Transverse colon (tissue), 4 donors: Measurements from ENCODE around the gene VCX2. TPM values are rescaled to one million over a fixed set of nuclear protein-coding genes. Genes with fewer than 3 reads are reported as not detected.
"Not testable (repeated sequence)": the region's sequence is repeated elsewhere in the genome, so short reads cannot be mapped to it uniquely, and the experiment has no call there.

Source experiments
- DNase-seq: peaks from one replicate; pipeline ENCODE4 v3.0.0-alpha.2; 2019
- H3K27ac ChIP-seq, 4 donors: fragments of 200-600 bp; sonication (generic); 2 replicates each; pipeline ENCODE4 v1.5.1; 2016 to 2018; ENCODE audit warnings: inconsistent platforms in 4 of 4
- H3K27me3 ChIP-seq: fragments of 200-600 bp; sonication (generic); 2 replicates; pipeline ENCODE4 v1.5.1; 2017; ENCODE audit warnings: inconsistent platforms
- H3K36me3 ChIP-seq, 4 donors: fragments of 200-600 bp; sonication (generic); 2 replicates each; pipeline ENCODE4 v1.5.1; 2017 to 2019; ENCODE audit warnings: inconsistent platforms in 4 of 4
- H3K4me1 ChIP-seq, 4 donors: fragments of 200-600 bp; sonication (generic); 2 replicates each; pipeline ENCODE4 v1.5.1; 2017 to 2020; ENCODE audit warnings: inconsistent platforms in 4 of 4
- H3K4me3 ChIP-seq, 4 donors: fragments of 200-600 bp; sonication (generic); 1 replicate in 1 of 4; 2 replicates in 3 of 4; pipeline versions ENCODE4 v1.5.1 to v1.6.1; 2017 to 2019; ENCODE audit warnings: inconsistent platforms in 4 of 4
- H3K9me3 ChIP-seq, 2 donors: fragments of 200-600 bp; sonication (generic); 2 replicates each; pipeline ENCODE4 v1.5.1; 2017 to 2019; ENCODE audit warnings: inconsistent platforms in 2 of 2
- EP300 ChIP-seq: sonication (generic); formaldehyde crosslinking; IDR thresholded peaks from one replicate; pipeline ENCODE4 v1.6.1; 2017; ENCODE audit warnings: antibody characterized with exemption, low read depth
- POLR2A ChIP-seq: fragments of 450-650 bp; IDR thresholded peaks from one replicate; pipeline ENCODE4 v1.6.1; 2016; ENCODE audit warnings: antibody characterized with exemption, mild to moderate bottlenecking, moderate library complexity
- POLR2AphosphoS5 ChIP-seq, 3 donors: sonication (generic); formaldehyde crosslinking; IDR thresholded peaks; one replicate each; pipeline ENCODE4 v1.6.1; 2016; ENCODE audit warnings: antibody characterized with exemption in 3 of 3
- WGBS, 2 donors: methylation state at CpG; one replicate each; pipeline ENCODE4 v1.1.5; 2018; ENCODE audit warnings: low coverage in 1 of 2; 5-methylcytosine and 5-hydroxymethylcytosine counted together
- in situ Hi-C, 4 donors: fragments of 200-750 bp; cut with MboI; loops; one replicate each; pipeline versions ENCODE4 v1.15.0 to v1.15.1; 2017; ENCODE audit warnings: low sequenced_read_pairs in 3 of 4, low pct_ligation_motif_present in 1 of 4, low pct_unique_long_range_greater_than_20kb in 1 of 4
- intact Hi-C: fragments of 100-400 bp; cut with DNase I; formaldehyde crosslinking; loops from one replicate; pipeline ENCODE4 v1.15.1; 2023; ENCODE audit warnings: low total_unique reads
- total RNA-seq, 4 donors: library from RNA; depleted of rRNA; stranded (reverse); fragments of >200 nt; gene quantifications; one replicate each; pipeline ENCODE4 v1.1.0, GENCODE V29; 2016
- TF ChIP-seq, protein P1 (sequence below), 5 experiments: fragments of 200-600 bp in 3 of 5; fragments of 450-650 bp in 2 of 5; sonication (generic) in 3 of 5; IDR thresholded peaks; 1 replicate in 2 of 5; 2 replicates in 3 of 5; pipeline ENCODE4 v1.5.1; 2016 to 2017; ENCODE audit warnings: antibody characterized with exemption in 5 of 5, inconsistent platforms in 3 of 5, mild to moderate bottlenecking in 2 of 5, moderate library complexity in 1 of 5

VCX2 gene
- total RNA-seq, 4 donors from 2014 or later, result not detected

DNA sequence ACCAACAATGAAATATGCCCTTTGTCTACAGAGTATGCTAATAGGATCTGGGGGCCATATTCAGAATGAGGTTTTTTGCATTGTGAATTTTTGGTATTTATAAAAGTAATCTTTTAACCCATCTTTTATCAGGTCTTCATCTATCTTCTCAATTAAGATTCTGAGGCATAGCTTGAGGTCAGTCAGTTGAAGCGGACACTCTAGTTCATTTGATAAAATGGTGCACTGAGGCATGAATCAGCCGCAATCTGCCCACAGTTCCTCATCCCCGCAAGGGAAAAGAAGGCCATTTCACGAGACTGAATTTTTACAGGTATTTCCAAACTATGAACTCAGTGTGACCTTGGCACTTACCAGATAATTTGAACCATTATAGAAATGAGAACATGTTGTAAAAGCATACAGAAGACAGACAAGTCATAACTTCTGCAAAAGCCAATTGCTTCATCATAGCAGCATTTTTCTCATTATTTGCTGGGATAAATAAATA, 19.3 kb upstream of the VCX2 start:
- Histone ChIP-seq H3K9me3 (no peaks in the 10 kb centered on the region), H3K36me3 (no peaks in the 10 kb centered on the region), H3K4me3 (no peak overlapping the region), H3K27ac (no peak overlapping the region), H3K27me3 (no peaks in the 10 kb centered on the region), H3K4me1 (no peaks in the 10 kb centered on the region)
- in situ Hi-C loops, result no loop called here
- WGBS, 2 donors, result 91% methylated on average over 4 of the region's 4 CpGs; no CpG with 5 or more reads in 1 of the 2 donors
- no peak for TF ChIP-seq POLR2A
- TF ChIP-seq EP300, result no peak
- TF ChIP-seq, protein P1, sequence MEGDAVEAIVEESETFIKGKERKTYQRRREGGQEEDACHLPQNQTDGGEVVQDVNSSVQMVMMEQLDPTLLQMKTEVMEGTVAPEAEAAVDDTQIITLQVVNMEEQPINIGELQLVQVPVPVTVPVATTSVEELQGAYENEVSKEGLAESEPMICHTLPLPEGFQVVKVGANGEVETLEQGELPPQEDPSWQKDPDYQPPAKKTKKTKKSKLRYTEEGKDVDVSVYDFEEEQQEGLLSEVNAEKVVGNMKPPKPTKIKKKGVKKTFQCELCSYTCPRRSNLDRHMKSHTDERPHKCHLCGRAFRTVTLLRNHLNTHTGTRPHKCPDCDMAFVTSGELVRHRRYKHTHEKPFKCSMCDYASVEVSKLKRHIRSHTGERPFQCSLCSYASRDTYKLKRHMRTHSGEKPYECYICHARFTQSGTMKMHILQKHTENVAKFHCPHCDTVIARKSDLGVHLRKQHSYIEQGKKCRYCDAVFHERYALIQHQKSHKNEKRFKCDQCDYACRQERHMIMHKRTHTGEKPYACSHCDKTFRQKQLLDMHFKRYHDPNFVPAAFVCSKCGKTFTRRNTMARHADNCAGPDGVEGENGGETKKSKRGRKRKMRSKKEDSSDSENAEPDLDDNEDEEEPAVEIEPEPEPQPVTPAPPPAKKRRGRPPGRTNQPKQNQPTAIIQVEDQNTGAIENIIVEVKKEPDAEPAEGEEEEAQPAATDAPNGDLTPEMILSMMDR (IDR thresholded peaks at IDR 0.05), result no peak
- TF ChIP-seq POLR2AphosphoS5 (IDR thresholded peaks at IDR 0.05), result no peak
- intact Hi-C loops, result no loop called here
- no peak for DNase-seq

DNA sequence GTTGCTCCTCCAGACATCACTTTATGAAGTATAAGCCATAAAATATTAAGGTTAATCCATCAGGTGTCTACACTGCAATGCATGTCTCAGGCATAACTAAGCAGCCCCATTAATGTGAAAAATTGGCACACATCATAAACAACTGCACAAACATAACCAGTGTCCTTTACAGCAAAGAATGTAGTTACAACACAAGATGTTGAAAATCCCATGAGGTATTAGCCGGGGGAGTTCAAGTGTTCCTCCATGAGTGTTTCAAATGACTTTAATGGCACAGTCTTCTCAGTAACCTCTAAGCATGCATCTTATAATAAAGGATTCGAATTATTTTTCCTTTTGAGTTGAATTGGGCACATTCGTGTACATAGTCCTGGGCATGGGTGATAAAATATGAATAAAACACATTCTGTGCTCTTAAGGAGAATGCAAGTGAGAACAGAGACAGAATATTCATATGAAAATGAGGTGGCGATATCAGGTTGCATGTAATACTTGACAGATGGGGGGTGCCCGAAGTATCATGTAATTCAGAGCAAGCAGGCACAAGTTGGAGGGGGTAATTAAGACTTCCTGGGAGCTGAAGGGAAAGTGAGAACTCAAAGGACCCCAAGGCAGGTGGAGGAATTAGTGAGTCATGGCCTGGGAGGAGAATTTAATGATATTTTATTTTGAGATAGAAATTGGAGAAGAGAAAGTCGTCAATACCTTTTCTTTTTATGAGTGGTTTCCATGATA, 18.2 kb upstream of the VCX2 start:
- Histone ChIP-seq H3K4me1 (no peaks in the 10 kb centered on the region), H3K27ac (no peak overlapping the region), H3K36me3 (no peaks in the 10 kb centered on the region), H3K9me3 (no peaks in the 10 kb centered on the region), H3K4me3 (no peak overlapping the region), H3K27me3 (no peaks in the 10 kb centered on the region)
- TF ChIP-seq POLR2A (no peak), EP300 (no peak), POLR2AphosphoS5 (IDR thresholded peaks at IDR 0.05) (no peak)
- TF ChIP-seq, protein P1 (IDR thresholded peaks at IDR 0.05), result no peak
- no peak for DNase-seq
- 78 to 82% methylated on average over 4 to 6 of the region's 6 CpGs for WGBS, 2 donors
- intact Hi-C loops (no loop called here), in situ Hi-C loops (no loop called here)

DNA sequence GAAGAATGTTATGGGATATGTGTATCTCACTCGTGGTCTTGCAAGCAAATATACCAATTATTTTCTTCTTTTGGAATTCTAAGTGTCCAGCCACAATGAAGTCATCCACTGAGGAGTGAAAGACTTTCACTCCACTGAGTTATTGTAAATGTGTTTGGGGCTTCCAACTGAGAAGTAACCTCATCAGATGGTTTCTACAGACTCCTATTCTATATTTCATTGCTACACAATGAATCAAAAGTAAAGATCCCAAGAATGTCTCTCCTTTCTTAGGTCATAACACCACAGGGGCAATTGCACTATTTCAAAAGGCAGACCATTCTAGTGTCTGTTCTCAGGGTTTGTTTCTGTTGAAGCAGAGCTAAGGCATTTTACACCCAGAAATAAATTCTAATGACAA, 12.3 kb upstream of the VCX2 start:
- no peak for DNase-seq
- Histone ChIP-seq H3K27me3 (no peaks in the 10 kb centered on the region), H3K9me3 (no peaks in the 10 kb centered on the region), H3K27ac (no peak overlapping the region), H3K4me1 (no peaks in the 10 kb centered on the region), H3K4me3 (no peak overlapping the region), H3K36me3 (no peaks in the 10 kb centered on the region)
- in situ Hi-C loops (no loop called here), intact Hi-C loops (no loop called here)
- TF ChIP-seq EP300, result no peak
- TF ChIP-seq, protein P1 (IDR thresholded peaks at IDR 0.05), result no peak
- no peak for TF ChIP-seq POLR2A
- TF ChIP-seq POLR2AphosphoS5 (IDR thresholded peaks at IDR 0.05), result no peak
- WGBS, 2 donors, result 36 to 50% methylated on average over 1 of the region's 1 CpG

DNA sequence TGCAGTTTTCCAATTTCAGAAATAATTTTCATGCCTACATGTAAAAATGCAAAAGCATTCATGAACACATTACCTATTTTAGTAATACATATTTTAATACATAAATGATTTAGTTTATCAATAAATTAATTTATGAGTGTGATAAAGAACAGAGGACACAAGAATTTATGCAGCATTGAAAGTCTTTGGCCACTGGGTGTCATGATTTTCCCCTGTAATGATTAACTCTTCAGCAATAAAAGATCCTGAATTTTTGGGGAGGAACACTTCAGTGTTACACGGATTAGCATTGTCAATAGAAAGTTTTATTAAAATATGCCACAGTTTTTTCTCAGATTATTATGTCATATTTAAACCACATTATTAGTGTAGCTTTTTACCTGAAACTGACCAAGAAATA, 8.6 kb upstream of the VCX2 start:
- in situ Hi-C loops, result no loop called here
- Histone ChIP-seq H3K4me3 (no peak overlapping the region), H3K36me3 (no peaks in the 10 kb centered on the region), H3K27ac (no peak overlapping the region), H3K27me3 (no peaks in the 10 kb centered on the region), H3K9me3 (no peaks in the 10 kb centered on the region), H3K4me1 (no peaks in the 10 kb centered on the region)
- 0 to 24% methylated on average over 1 of the region's 1 CpG for WGBS, 2 donors
- TF ChIP-seq EP300 (no peak), POLR2AphosphoS5 (IDR thresholded peaks at IDR 0.05) (no peak), POLR2A (no peak)
- TF ChIP-seq, protein P1 (IDR thresholded peaks at IDR 0.05), result no peak
- DNase-seq, result no peak
- intact Hi-C loops, result no loop called here

DNA sequence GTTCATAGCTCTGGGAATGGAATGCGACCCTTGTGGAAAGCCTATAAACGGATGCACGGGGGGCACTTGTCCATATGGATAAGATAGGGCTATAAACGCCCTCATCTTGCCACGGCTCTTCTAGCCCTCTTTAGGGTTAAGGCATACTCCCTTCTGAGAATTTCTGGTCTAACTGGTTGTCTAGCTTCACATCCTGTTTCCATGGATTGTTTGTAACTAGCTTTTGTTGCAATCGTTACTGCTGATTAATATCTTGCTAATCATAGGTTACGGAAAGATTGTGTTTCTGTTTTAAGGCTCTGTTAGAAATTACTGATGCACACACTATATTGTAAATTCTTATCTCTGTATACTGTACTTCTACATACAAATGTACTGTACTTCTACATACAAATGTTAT, 17.1 kb downstream of the VCX2 start:
- 73 to 79% methylated on average over 2 to 7 of the region's 7 CpGs for WGBS, 2 donors
- in situ Hi-C loops, H3K27me3 ChIP-seq, H3K4me1 ChIP-seq, H3K9me3 ChIP-seq, H3K27ac ChIP-seq, DNase-seq, intact Hi-C loops, H3K4me3 ChIP-seq, H3K36me3 ChIP-seq: not testable (repeated sequence)
